Middle frontal gyrus (tissue), 1 donor: ENCODE data around the gene MAP4K2.

ENCODE experiments used
- DNase-seq: peaks from one replicate; pipeline ENCODE4 v3.0.0-alpha.2; 2015; ENCODE audit warnings: low spot score; ENCODE audit errors: extremely low spot score

Gene MAP4K2

GRCh38 chr11:64792482-64792881 lies 10.5 kb downstream of the MAP4K2 start:
- DNase-seq: no peak

- DNase-seq: no peak
Measured at GRCh38 chr11:64791781-64792291, 11.2 kb downstream of the MAP4K2 start.

- no peak for DNase-seq
Measured at GRCh38 chr11:64790205-64791095, 12.6 kb downstream of the MAP4K2 start.

- DNase-seq: no peak
Measured at GRCh38 chr11:64789331-64790204, 13.4 kb downstream of the MAP4K2 start.

GRCh38 chr11:64788321-64789215 lies 14.4 kb downstream of the MAP4K2 start:
- no peak for DNase-seq

GRCh38 chr11:64787526-64788320 lies 15.3 kb downstream of the MAP4K2 start:
- no peak for DNase-seq

- no peak for DNase-seq
Measured at GRCh38 chr11:64786308-64786707, 16.7 kb downstream of the MAP4K2 start.

- DNase-seq: no peak
Measured at GRCh38 chr11:64784813-64785581, 18.0 kb downstream of the MAP4K2 start.

GRCh38 chr11:64778473-64779298 lies 24.3 kb downstream of the MAP4K2 start, which contains the start of gene SF1:
TSS of gene SF1 (minus strand) at chr11:64778542. CDS start at chr11:64778392, 150 bp downstream.
- DNase-seq: peak; percentile 100

- DNase-seq: no peak
Measured at GRCh38 chr11:64778223-64778472, 24.9 kb downstream of the MAP4K2 start.

GRCh38 chr11:64777449-64778222 lies 25.4 kb downstream of the MAP4K2 start:
- DNase-seq: peak; percentile 76

- no peak for DNase-seq
Measured at GRCh38 chr11:64776875-64777274, 26.1 kb downstream of the MAP4K2 start.

GRCh38 chr11:64776425-64776824 lies 26.6 kb downstream of the MAP4K2 start:
- DNase-seq: no peak

- DNase-seq: no peak
Measured at GRCh38 chr11:64774144-64774543, 28.9 kb downstream of the MAP4K2 start.

- no peak for DNase-seq
Measured at GRCh38 chr11:64772303-64773018, 30.6 kb downstream of the MAP4K2 start.

GRCh38 chr11:64771861-64772260 lies 31.2 kb downstream of the MAP4K2 start:
- DNase-seq: no peak

GRCh38 chr11:64770120-64770519 lies 32.9 kb downstream of the MAP4K2 start:
- no peak for DNase-seq
